HG02943 (cell line): ENCODE results near the gene CYP4F12.
"Not testable (repeated sequence)": the region's sequence is repeated elsewhere in the genome, so short reads cannot be mapped to it uniquely, and the experiment has no call there.

Experiments used
- ATAC-seq: cut with Tn5 transposase; IDR thresholded peaks from one replicate; pipeline ENCODE4 v1.9.1; 2021; ENCODE audit warnings: mild to moderate bottlenecking, low read depth, moderate library complexity; ENCODE audit not compliant: unreplicated experiment

Gene CYP4F12

DNA sequence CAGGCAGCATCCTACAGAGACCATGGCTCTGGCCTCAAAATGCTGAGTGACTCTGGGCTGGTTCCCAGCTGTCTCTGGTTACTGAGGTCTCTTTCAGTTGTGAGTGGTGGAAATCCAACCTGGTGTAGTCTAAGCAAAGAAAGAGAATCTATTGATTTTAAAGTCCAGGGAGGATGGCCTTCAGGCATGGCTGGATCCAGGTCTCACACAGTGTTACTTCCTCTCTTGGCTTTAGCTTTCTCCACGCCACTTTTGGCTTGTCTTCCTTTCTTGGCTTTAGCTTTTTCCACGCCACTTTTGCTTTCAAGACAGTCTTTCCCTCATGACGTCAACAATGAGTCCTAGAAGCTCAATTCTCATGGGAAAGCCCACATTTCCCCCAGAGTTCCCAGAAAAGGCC, 28.1 kb upstream of the CYP4F12 start:
- no peak for ATAC-seq

DNA sequence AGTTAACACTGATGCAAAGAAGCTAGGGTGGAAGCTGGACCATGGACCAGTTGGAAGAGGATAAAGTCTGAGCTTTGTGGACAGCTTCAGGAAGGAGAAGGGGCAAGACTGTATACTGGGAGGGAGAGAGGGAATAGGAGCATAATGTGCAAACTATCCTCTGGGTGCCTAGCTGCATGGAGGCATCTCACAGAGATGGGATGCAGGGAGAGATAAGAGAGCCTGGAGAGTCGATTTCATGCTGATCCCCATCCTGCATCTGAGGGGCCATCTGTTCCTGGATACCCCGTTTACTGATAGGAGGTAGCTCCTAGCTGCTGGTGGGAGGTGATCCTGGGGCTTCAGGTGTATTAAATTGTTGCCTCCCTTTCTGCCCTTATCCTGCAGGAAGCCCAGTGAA, 23.4 kb upstream of the CYP4F12 start:
- ATAC-seq: no peak

DNA sequence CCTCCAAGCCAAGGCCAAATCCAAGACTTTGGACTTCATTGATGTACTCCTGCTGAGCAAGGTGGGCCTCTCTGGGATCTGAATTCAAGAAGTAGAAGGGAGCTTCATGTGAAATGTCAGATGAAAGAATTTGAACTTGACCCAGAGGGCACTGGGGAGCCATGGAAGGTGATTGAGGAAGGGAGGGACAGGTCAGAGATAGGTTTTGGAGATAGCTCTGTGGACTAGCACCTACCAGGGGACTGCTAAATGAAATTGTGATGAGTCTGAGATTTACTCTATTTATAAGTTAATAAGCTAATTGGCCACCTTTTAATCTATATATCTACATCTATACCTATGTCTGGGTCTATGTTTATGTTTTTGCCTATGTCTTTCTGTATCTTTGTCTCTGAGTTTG, 22.8 kb upstream of the CYP4F12 start:
- ATAC-seq: not testable (repeated sequence)

DNA sequence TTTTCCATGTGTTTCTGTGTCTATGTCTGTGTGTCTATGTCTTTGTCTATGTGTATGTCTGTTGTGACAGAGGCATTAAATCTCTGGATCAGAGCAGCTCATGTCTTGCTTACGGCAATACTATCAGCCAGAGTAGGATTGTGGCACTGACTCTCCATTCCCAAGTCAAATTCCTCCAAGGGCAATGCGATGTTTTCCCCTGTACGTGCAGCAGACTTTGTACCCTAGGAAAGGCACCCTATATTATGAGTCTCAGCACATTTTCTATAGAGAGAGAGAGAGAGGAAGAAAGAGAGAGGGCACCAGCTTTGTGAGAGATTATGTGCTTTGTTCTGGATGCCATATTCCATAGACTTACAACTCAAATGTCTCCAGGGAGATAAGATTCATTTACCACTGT, 21.1 kb upstream of the CYP4F12 start:
- ATAC-seq: no peak

DNA sequence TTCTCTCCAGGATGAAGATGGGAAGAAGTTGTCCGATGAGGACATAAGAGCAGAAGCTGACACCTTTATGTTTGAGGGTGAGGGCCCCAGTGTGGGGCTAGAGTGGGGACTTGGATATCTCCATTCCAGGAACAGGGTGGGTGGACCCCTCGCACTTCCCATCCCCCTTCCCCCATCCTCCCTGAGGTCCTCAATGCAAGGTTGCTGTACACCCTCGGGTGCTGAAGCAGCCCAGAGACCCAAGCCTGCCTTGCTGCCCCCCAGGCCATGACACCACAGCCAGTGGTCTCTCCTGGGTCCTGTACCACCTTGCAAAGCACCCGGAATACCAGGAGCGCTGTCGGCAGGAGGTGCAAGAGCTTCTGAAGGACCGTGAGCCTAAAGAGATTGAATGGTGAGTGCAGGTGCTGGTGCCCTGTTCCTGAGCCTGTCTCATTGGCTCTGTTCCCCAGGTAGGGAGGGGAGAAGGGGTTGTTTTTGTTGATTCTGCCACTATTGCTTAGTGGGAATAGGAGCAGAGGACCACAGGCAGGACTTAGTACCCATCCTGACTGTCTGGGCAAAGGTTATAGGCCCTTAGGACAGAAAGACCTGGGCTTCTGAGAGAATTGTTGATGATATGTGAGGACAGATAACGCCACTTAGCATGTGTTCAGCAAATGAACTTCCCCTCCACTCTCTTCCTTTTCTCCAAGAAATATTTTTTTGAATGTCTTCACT, 20.2 kb upstream of the CYP4F12 start:
- no peak for ATAC-seq

DNA sequence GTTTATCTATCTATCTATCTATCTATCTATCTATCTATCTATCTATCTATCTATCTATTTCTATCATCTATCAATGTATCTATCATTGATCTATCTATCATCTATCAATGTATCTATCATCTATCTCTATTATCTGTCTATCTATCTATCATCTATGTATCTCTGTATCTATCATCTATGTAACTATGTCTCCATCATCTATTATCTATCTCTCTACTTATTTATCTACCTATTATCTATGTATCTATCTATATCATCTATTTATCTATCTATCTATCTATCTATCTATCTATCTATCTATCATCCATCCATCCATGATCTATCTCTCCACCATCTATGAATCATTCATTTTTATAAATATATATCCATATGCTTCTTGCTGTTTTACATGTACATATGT, 16.4 kb upstream of the CYP4F12 start:
- no peak for ATAC-seq

DNA sequence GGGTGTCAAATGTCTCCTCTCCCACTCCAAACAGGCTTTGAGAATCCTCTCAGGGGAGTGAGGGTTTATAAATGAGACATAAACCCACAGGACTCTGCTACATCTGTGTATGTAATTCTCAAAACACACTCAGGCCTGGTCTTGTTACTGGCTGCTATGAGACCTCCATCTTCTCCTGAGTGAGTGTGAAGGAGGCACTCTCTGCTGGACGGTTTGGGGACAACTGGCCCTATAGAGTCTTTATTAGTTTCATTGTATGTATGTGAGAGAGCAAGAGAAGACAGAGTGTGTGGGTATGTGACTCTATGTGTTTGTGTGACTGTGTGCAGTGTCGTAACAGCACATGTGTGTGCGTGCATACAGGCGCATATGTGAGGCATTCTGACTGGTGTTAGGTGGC, 9.6 kb upstream of the CYP4F12 start:
- no peak for ATAC-seq

DNA sequence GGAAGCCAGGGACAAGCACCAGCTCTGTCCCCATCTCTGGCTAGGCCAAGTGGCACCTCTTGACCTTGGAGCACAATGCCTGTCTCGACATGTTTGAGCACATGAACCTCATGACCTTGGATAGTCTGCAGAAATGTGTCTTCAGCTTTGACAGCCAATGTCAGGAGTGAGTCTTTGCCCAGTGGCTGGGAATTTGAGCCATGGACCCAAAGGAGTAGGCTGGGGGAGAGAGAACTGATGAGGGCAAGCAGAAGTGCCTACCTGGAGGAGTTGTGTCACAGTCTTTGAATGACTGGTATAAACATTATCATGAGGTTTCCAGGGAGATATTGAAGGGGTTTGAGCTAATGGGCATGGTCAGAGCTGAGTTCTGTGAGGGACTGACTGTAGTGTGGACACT, 6.7 kb upstream of the CYP4F12 start:
- ATAC-seq: no peak

DNA sequence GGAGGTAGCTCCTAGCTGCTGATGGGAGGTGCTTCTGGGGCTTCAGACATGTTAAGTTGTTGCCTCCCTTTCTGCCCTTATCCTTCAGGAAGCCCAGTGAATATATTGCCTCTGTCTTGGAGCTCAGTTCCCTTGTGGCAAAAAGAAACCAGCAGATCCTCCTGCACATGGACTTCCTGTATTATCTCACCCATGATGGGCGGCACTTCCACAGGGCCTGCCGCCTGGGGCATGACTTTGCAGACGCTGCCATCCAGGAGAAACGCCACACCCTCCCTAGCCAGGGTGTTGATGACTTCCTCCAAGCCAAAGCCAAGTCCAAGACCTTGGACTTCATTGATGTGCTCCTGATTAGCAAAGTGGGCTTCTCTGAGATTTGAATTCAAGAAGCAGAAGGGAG, 6.0 kb upstream of the CYP4F12 start:
- ATAC-seq: no peak

DNA sequence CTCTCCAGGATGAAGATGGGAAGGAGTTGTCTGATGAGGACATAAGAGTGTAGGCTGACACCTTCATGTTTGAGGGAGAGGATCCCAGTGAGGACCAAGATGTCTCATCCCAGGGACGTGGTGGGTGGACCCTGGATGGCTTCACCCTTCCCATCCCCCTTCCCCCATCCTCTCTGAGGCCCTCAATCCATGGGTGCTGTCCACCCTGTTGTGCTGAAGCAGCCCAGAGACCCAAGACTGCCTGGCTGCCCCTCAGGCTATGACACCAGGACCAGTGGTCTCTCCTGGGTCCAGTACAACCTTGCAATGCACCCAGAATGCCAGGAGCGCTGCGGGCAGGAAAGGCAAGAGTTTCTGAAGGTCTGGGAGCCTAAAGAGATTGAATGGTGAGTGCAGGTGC, 3.4 kb upstream of the CYP4F12 start:
- no peak for ATAC-seq

DNA sequence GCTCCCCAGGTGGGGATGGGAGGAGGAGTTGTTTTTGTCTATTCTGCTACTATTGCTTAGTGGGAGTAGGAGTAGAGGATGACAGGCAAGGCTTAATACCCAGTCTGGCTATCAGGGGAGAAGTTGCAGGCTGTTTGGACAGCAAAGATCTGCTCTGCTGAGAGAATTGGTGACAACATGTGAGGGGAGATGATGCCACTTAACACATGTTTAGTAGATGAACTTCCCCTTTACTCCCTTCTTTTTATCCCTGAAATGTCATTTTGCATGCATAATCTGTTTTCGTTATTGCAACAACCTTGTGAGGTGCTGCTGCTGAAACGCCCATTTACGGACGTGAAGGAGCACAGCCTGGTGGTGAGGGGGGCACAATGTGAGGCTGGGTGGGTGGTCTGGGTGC, 3.0 kb upstream of the CYP4F12 start:
- no peak for ATAC-seq

DNA sequence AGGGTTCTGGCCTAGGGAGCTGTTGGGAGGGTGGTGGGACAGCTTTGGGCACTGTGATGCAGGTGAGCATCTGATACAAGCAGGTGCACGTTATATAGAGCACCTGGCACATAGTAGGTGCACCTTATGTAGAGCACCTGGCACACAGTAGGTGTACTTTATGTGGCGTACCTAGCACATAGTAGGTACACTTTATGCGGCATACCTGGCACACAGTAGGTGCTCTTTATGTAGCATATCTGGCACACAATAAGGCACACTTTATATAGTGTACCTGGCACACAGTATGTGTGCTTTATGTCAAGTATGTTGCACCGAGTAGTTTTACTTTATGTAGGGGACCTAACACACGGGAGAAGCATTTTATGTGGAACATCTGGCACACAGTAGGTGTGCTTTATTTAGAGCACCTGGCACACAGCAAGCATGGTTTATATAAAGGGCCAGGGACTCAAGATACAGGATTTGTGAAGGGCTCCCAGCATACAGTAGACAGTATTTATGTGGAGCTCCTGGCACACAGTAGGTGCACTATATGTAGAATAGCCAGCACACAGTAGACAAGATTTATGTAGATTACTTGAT, 1.6 kb upstream of the CYP4F12 start:
- no peak for ATAC-seq

DNA sequence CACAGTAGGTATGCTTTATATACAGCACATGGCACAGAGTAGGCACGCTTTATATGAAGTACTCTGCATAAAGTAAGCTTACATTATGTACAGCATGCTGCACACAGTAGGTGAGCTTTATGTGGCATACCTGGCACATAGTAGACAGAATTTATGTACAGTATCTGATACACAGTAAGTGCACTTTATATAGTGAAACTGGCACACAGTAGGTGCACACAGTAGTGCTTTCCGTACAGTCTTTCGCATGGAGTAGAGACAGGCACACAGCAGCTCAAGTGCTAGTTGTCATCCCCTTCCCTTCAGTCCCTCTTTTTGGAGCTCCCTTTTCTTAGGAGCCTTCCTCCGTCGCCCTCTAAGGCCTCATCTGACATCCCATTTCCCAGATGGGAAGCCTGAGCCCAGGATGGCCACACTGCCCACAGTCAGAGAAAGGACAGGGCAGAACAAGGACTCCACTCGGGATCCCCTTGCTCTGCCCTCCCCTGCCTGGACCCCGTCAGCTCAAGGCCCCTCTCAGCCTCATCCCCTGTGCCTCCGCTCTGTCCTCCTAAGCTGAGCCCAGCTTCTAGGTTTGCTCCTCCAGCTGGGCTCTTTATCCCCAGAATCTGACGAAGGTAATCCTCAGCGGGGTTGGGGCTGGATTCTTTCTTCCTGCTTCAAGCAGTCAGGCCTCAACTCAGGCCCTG, 852 bp upstream of the CYP4F12 start:
- no peak for ATAC-seq

DNA sequence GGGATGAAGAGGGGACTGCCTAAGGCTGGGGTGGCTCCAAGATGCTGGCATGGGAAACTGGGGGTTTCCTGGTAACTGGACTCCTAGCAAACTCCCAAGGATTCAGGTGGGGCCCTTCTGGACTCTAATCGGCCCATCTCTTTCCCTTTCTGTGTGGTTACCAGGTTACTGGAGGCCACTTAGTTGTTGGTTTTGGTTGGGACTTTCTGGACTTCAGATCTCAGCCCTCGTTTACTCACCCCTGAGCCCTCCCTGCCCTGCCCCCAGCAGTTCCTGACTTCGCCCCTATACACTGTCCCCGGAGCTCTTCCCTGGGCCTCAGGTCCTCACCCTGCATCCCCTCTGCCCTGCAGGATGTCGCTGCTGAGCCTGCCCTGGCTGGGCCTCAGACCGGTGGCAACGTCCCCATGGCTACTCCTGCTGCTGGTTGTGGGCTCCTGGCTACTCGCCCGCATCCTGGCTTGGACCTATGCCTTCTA, 328 bp downstream of the CYP4F12 start:
- ATAC-seq: no peak

DNA sequence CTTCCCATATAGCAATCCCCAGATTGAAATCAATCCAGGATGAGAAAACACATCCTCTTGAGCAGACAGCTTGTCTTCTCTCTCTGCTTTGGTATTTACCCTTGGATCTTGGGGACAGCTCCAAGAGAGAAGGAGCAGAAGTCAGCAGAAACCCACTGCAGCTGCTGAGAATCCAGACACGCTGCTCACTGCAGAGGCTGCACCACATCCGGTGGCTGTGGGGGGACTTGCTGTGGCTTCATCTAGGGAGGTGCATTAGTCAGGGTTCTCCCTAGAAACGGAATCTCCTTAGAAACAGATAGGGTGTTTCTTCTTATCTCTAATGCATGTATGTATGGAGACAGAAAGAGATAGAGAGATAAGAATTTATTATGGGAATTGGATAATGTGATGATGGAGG, 2.7 kb downstream of the CYP4F12 start:
- no peak for ATAC-seq

DNA sequence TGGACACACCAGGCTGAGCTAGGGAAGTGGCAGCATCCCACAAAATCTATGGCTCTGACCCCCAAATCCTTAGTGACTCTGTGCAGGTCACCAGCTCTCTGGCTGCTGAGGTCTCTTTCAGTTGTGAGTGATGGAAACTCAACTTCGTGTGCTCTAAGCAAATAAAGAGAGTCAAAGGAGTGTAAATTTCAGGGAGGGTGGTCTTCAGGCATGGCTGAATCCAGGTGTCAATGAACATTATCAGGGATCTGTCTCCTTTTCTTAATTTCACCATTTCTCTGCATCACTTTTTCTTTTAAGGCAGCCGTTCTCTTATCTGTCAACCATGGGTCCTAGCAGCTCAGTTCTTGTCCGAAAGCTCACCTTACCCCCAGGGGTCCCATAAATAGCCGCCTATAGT, 6.2 kb downstream of the CYP4F12 start:
- no peak for ATAC-seq

DNA sequence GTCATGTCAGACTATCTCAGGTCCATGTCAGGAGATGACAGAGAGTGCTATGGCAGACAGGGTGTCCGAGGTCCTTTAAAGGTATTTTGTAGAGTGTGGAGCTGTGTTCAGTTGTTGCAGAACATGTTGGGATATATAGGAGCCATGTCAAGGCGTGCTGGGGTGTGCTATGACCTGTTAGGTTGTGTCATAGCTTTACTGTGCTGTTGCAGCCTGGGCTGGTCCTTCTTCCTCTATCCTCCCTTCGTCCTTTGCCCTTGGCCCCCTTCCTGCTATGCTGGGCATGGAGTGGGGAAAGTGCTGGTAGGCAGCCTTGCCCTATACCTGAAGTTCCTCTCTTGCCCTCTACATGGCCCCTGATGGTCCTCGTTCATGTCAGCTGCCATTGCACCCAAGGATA, 7.0 kb downstream of the CYP4F12 start:
- ATAC-seq: not testable (repeated sequence)

DNA sequence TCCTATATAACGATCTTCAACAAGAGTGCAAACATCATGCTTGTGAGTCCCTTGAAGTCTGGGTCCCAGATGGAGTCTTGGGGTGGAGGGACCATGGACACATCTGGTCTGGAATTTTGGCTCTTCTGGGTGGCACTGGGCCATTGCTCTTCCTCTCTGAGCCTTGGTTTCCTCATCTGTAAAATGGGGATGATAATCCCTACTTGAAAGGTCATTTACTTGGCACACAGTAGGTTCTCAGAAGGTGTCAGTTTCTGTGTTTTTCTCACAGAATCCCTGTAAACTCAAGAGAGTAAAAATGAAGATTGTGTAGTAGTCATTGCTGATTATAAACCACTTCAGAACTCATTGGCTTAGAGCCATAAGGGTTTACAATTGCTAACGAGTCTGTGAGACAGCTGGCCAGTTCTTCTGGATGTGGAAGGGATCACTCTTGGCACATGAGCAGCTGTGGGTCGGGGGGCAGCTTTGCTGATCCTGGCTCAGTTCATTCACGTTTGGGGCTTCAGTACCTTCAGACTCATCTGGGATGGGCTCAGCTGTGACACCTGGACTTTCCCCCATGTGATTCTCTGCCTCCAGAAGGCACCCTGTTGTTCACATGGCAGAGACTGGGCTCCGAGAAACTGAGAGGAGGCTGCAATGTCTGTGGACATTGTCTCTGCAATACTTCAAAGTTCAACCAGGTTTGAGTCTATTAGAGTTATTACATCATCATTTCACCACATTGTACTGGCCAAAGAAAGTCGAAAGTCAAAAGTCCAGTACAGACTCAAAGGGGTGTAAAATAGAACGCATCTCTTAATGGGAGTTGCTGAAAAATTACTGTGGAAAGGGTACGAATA, 7.8 kb downstream of the CYP4F12 start:
- ATAC-seq: no peak

DNA sequence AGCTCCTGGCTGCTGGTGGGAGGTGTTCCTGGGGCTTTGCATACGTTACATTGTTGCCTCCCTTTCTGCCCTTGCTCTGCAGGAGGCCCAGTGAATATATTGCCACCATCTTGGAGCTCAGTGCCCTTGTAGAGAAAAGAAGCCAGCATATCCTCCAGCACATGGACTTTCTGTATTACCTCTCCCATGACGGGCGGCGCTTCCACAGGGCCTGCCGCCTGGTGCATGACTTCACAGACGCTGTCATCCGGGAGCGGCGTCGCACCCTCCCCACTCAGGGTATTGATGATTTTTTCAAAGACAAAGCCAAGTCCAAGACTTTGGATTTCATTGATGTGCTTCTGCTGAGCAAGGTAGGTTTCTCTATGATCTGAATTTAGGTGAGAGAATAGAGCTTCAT, 10.5 kb downstream of the CYP4F12 start:
- ATAC-seq: no peak

DNA sequence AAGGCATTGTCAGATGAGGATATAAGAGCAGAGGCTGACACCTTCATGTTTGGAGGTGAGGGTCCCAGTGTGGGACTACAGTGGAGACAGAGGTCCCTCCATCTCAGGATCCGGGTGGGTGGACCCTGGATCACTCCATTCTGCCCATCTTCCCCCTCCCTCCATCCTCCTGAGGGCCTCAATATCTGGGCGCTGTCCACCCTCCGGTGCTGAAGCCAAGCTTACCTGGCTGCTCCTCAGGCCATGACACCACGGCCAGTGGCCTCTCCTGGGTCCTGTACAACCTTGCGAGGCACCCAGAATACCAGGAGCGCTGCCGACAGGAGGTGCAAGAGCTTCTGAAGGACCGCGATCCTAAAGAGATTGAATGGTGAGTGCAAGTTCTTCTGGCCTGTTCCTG, 11.9 kb downstream of the CYP4F12 start:
- no peak for ATAC-seq

DNA sequence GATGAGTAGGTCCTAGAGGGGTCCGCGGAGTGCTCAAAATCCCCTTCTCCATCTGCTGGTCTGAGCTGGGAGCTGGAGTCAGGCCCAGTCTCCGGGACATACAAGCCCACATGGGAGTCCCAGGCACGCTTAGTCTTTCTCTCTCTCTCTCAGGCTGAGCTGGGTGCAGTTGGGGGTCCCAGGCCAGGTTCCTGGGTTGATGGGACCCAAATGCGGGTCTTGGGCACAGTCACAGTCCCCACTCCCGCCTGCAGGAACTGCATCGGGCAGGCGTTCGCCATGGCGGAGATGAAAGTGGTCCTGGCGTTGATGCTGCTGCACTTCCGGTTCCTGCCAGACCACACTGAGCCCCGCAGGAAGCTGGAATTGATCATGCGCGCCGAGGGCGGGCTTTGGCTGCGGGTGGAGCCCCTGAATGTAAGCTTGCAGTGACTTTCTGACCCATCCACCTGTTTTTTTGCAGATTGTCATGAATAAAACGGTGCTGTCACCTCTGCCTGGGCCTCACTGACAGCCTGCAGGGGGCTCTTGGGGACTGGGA, 23.8 kb downstream of the CYP4F12 start:
- ATAC-seq: no peak
